ENCODE data around the gene INPP4A.
"Not testable (repeated sequence)": the region's sequence is repeated elsewhere in the genome, so short reads cannot be mapped to it uniquely, and the experiment has no call there.

INPP4A gene

DNA sequence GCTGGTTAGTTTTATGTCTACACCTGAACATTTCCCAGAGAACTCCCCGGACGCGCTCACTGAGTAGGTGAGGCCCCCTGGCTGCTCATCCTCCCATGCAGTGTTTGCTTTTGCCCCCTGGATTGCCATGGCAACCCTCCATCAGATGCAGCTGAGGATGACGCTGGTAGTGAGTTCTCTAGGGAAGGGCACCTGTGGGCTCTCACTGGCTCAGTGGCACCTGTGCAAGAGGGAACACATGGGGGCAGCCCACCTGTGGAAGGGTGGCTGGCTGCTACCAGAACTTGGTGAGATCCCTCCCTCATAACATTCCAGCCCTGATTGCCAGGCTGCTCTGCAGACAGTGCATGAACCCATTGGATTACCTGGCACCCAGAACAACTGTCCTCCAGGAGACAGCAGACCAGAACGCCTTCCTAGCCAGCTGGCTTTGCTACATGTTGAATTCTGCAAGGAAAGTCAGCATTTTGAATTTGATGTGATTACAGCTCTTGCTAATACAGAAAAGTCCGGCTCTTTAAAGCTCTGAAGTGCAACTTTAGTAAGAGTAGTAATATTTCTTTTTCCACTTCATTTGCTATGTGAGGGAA lies 142.0 kb downstream of the INPP4A start:
- TF ChIP-seq ZNF274 (IDR thresholded peaks at IDR 0.05; ENCODE audit: low read depth, low read length): no peak
- no peak overlapping the region for H3K4me3 ChIP-seq (ENCODE audit: low read length)

DNA sequence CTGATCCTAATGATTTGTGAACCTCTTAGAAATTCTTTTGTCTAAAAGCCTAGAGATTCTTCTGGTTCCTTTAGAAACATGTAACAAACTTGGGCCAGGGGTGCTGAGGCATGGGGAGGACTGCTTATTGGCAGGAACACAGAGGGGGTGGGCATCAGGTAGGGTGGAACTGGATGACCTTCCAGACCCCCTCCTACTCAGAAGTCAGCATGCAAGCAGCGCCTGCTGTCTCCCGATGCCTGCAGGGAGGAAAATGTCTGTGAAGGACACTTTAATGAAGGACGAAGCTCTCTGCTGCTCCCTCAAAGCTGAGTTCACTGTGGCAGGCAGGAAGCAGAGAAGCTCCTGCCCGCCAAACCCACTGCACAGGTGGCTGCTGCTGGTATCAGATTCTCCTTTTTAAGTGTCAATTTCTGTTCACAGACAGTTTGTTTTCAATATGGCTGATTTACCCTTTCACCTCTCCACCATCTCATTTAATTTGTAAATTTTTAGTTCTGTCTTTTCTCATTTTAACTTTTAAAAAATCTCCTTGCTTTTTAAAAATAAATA lies 144.3 kb downstream of the INPP4A start:
- no peak overlapping the region for H3K4me3 ChIP-seq (ENCODE audit: low read length)
- no peak for TF ChIP-seq ZNF274 (IDR thresholded peaks at IDR 0.05; ENCODE audit: low read depth, low read length)

DNA sequence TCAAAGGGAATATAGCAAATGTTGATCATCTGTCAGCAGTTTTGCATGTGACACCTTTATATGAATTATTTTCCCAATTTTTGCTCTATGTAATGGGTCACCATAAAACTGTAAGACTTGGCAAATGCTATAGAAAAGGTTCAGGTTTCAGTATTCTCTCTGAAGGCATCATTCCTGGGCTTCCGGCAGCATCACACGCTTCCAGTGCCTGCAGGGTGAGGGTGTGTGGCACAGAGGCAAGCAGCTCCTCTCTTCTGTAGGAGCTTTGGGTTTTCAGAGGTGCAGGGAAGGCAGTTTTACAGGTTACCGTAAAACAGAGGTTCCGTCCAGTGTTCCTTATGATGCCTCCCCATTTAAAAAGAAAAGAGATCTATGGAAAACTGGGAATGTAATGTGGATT lies 144.8 kb downstream of the INPP4A start:
- TF ChIP-seq ZNF274 (IDR thresholded peaks at IDR 0.05; ENCODE audit: low read depth, low read length): no peak
- H3K4me3 ChIP-seq (ENCODE audit: low read length): no peak overlapping the region

DNA sequence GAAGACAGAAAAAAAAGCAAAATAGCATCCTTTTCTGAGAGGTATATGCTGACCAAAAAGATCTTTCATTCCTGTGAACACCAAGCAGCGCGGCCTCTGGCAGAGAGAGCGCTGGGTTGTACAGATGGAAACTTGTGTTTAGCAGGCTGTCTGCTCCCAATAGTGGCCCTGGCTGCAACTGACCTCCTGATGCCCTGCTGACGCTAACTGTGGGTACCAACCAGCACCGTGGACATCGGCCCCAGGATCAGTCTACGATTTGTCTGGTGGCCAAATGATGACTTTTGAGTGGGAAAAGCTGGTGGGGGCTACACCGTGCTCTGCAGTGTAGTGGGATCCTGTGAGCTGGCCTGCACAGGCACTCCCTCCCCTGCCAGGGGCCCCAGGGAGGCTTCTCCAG lies 147.9 kb downstream of the INPP4A start:
- H3K4me3 ChIP-seq (ENCODE audit: low read length): no peak overlapping the region
- no peak for TF ChIP-seq ZNF274 (IDR thresholded peaks at IDR 0.05; ENCODE audit: low read depth, low read length)

DNA sequence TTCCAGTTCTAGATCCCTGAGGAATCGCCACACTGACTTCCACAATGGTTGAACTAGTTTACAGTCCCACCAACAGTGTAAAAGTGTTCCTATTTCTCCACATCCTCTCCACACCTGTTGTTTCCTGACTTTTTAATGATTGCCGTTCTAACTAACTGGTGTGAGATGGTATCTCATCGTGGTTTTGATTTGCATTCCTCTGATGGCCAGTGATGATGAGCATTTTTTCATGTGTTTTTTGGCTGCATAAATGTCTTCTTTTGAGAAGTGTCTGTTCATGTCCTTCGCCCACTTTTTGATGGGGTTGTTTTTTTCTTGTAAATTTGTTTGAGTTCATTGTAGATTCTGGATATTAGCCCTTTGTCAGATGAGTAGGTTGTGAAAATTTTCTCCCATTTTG lies 150.0 kb downstream of the INPP4A start:
- not testable (repeated sequence) for H3K4me3 ChIP-seq (ENCODE audit: low read length)

DNA sequence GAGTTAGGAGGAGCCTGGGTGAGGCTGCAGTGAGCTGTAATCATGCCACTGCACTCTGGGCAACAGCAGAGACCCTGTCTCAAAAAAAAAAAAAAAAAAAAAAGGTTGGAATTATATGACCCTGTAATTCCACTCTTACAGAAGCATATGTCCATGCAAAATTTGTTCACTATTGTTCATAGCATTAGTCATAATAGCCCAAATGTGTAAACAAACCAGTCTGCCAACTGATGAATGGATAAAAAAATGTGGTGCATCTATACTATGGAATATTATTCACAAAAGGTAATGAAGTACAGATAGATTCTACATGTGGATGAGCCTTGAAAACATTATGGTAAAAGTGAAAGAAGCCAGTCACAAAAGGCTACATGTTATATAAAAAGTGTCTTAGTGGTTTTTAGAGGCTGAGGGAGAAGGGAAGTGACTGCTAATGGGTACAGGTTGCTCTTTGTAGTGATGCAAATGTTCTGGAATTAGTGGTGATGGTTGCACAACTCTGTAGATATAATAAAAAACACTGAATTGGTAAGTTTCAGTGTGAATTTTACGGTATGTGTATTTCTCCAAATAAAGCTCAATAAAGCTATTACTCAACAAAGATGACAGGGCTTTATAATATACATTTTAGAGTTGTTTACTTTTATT lies 154.2 kb downstream of the INPP4A start:
- no peak overlapping the region for H3K4me3 ChIP-seq (ENCODE audit: low read length)
- no peak for TF ChIP-seq ZNF274 (IDR thresholded peaks at IDR 0.05; ENCODE audit: low read depth, low read length)

DNA sequence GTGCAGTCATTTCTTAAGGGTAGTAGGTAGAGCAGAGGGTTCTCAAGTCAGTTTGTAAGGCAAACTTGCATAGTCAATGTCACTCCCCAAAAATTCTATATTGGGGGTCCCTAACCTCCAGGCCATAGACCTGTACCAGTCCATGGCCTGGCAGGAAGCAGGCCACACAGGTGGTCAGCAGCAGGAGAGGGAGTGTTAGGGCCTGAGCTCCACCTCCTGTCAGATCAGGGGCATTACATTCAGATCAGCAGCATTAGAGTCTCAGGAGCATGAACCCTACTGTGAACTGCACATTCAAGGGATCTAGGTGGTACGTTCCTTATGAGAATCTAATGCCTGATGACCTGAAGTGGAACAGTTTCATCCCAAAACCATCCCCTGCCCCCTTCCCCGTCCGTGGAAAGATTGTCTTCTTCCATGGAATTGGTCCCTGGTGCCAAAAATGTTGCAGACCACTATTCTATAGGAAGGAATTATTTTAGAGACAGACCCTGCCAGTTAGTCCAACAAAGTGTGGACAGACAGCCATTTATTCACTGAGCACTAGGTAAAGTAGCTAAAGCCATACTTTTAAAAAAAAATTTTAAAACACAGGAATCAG lies 157.0 kb downstream of the INPP4A start:
- no peak for TF ChIP-seq ZNF274 (IDR thresholded peaks at IDR 0.05; ENCODE audit: low read depth, low read length)
- H3K4me3 ChIP-seq (ENCODE audit: low read length): no peak overlapping the region

DNA sequence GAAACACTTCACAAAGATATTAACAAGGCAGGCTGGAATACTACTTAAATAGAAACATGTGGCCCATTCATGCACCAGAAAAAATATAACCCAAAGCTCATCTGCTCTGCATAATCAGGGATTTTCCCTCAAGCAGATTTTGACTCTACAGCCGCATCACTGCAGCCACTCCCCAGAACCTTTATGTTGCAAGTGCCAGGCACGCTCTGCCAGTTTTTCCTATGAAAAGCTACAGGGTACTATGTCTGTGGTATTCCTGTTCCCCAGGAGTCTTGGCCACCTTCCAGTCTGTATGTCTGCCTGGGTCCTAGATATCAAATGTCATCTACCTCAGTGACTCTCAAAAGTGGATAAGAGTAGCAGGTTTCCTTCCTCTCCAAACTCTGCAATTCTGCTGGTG lies 159.9 kb downstream of the INPP4A start:
- TF ChIP-seq ZNF274 (IDR thresholded peaks at IDR 0.05; ENCODE audit: low read depth, low read length): no peak
- H3K4me3 ChIP-seq (ENCODE audit: low read length): no peak overlapping the region

DNA sequence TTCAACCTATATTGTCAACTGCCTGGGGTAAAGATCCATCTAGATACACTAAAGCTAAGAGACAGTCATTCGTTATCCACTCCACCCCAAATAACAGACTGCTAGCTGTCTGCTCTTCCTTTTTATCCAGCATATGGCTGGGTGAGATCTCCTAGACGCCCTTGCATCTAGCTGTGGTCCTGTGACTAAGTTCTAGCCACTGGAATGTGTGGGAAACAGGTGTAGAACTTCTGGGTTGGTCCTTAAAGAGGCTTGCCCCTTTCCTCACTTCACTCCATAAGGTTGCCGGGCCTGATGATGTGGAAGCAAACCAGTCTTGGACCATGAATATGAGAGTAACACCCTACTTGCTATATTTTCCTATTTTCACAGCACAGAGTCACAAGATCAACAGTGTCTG lies 160.4 kb downstream of the INPP4A start:
- TF ChIP-seq ZNF274 (IDR thresholded peaks at IDR 0.05; ENCODE audit: low read depth, low read length): no peak
- no peak overlapping the region for H3K4me3 ChIP-seq (ENCODE audit: low read length)

DNA sequence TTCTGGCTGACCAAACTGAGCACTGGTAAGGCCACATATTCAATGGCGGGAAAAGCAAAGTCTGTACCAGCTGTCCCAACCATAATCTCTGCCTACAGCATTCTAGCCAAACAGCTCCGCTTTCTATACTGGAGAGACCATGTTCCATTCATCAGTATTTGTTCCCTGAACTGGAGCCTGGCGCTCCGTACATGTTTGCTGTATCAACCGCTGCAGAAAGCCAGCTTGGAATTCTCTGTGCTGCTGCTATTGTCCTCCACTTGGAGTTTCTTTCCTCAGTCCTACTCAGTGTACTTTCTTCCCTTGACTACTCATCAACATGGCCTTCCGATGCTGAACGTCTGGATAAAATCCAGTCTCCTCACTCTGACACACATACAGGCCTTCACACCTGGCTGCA lies 161.8 kb downstream of the INPP4A start:
- TF ChIP-seq ZNF274 (IDR thresholded peaks at IDR 0.05; ENCODE audit: low read depth, low read length): no peak
- H3K4me3 ChIP-seq (ENCODE audit: low read length): no peak overlapping the region

DNA sequence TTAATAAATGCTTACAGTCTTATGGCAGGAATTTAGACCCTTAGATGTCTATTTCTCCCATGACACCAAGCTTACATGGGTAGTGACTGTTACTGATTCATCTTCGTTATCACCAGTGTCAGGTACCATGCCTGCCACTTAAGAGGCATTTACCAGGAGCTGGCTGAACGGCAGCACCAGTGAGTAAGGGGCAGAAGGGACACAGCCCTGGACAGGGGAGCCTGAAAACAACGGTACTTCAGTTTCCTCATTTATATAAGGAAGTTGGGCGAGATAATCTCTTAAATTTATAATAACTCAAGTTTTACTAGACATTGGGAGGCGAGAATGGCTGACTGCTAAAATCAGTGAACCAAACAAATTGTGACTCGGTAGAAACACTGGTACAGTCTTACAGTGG lies 162.4 kb downstream of the INPP4A start:
- H3K4me3 ChIP-seq (ENCODE audit: low read length): peak overlapping the region; percentile 96
- no peak for TF ChIP-seq ZNF274 (IDR thresholded peaks at IDR 0.05; ENCODE audit: low read depth, low read length)

DNA sequence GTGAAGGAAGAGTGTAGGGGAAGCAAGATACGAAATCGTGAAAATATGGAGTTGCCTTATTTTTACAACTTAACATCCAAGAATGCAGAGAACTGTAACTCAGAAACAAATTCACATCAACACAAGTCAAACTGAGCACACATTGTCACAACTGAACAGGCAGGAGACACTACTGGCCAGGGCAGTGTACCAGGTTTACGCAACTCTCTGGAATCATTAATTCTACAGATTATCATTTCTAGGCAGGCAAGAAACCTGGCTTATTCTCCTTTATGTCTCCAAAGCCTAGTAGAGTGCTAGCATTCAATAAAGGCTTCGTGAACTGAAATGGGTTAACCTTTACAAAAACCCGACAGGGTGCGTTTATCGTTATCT lies 163.1 kb downstream of the INPP4A start:
- peak overlapping the region; percentile 96 for H3K4me3 ChIP-seq (ENCODE audit: low read length)
- TF ChIP-seq ZNF274 (IDR thresholded peaks at IDR 0.05; ENCODE audit: low read depth, low read length): no peak

DNA sequence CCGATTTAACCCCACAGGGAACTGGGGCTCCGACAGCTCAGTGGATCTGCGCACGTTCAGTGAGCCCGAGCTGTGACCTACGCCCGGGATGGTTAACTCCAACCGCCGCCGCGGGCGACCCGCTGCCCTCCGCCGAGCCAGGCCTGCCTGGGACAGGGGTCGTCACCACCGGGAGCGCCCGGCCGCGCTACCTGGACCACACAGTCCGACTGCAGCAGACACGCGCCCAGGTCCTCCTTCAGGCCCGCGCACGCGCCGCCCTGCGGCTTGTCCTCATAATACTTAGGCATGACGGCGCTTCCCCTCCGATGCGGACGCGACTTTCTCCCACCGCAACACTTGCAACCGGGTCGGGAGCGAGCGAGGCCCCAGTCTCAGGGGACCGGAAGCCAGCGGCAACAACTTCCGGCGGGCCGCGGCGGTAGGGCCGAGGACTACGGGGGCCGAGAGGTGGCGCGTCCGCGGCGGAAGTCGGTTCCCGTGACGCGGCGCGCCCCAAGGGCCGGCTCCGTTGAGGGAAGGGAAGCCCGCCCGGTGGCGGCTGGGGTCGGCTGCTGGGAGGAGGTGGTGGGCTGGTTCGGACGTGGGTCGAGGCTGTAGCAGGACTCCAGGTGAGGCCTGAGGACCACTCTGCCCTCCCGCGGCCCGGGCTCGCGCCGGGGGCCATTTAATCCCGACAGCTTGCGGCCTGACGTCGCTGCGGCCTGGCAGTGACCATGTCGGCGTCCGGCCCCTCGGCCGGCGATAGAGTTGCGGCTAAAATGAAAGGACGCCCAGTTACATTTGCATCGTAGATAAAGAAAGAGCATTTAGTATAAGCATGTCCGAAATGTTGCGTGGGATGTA lies 163.7 kb downstream of the INPP4A start, which contains the start of the genes COA5 and UNC50:
TSS of gene COA5 (minus strand) at position 397 of the 846 bp plus-strand sequence. CDS start at position 290, 107 bp downstream.
TSS of gene UNC50 (plus strand) at position 474 of the 846 bp plus-strand sequence. CDS start 1,171 bp downstream, outside the sequence.
- H3K4me3 ChIP-seq (ENCODE audit: low read length): peak within 1 kb of the TSS; percentile 96
- no peak for TF ChIP-seq ZNF274 (IDR thresholded peaks at IDR 0.05; ENCODE audit: low read depth, low read length)

DNA sequence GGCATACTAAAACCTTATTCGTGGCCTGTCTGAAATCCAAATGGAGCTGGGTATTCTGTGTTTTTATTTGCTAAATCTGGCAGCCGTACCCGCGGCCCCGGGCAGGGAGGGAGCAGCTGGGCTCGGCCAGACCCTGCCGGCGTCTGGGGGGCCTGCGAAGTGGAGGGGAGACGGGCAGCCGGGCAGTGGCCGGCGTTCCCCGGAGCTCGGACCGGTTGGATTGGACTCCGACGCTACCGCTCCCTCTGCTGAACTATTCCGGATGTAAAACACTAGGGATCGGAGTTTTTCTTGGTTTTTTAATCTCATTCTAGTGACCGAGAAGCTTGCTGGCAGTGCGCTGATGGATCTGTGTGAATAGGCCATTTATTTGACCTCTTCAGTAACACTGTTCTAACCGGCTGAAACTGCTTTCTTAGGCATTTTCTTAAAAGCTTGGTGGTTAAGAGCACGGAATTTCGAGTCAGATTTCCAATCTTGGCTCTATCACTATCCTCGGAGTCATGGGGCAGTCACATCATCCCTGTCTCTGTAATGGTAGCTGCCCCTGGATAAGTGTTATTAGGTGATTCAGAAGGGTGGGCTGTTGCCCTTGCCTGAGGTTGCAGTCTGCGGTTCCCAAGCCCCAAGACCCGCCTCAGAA lies 164.4 kb downstream of the INPP4A start:
- no peak for TF ChIP-seq ZNF274 (IDR thresholded peaks at IDR 0.05; ENCODE audit: low read depth, low read length)
- H3K4me3 ChIP-seq (ENCODE audit: low read length): peak overlapping the region; percentile 96

Data from GM08714 (cell line).